Esophagus squamous epithelium (tissue), 5 donors: ENCODE data around the gene YAE1. TPM values are rescaled to one million over a fixed set of nuclear protein-coding genes. Genes with fewer than 3 reads are reported as not detected.

Experiments used
- DNase-seq: peaks from one replicate; lab custom pipeline; 2025; lab: John Stamatoyannopoulos, UW
- H3K27ac ChIP-seq, 4 donors: fragments of 200-600 bp; sonication (generic); one replicate each; pipeline ENCODE4 v1.5.1; 2016 to 2019; ENCODE audit warnings: mild to moderate bottlenecking in 1 of 4
- H3K27me3 ChIP-seq, 4 donors: fragments of 200-600 bp; sonication (generic); 1 replicate in 3 of 4; 2 replicates in 1 of 4; pipeline versions ENCODE4 v1.5.1 to v1.6.0; 2017 to 2021; ENCODE audit warnings: antibody characterized with exemption in 1 of 4
- H3K36me3 ChIP-seq, 3 donors: fragments of 200-600 bp; sonication (generic); one replicate each; pipeline ENCODE4 v1.5.1; 2016 to 2019
- H3K4me1 ChIP-seq, 3 donors: fragments of 200-600 bp; sonication (generic); one replicate each; pipeline ENCODE4 v1.5.1; 2017 to 2019
- H3K4me3 ChIP-seq, 4 donors: fragments of 200-600 bp; sonication (generic); 1 replicate in 3 of 4; 2 replicates in 1 of 4; pipeline ENCODE4 v1.5.1; 2016 to 2019; ENCODE audit warnings: mild to moderate bottlenecking in 2 of 4, moderate library complexity in 1 of 4
- H3K9me3 ChIP-seq, 3 donors: fragments of 200-600 bp; sonication (generic); one replicate each; pipeline ENCODE4 v1.5.1; 2016 to 2019
- CTCF ChIP-seq, 6 experiments: fragments of 450-650 bp in 4 of 6; fragments of 200-600 bp in 2 of 6; sonication (generic) in 2 of 6; IDR thresholded peaks; one replicate each; pipeline ENCODE4 v1.5.1; 2016 to 2019; ENCODE audit warnings: antibody characterized with exemption in 6 of 6, mild to moderate bottlenecking in 4 of 6, moderate library complexity in 4 of 6
- POLR2A ChIP-seq, 4 donors: fragments of 450-650 bp; IDR thresholded peaks; one replicate each; pipeline ENCODE4 v1.6.1; 2017; ENCODE audit warnings: antibody characterized with exemption in 4 of 4, mild to moderate bottlenecking in 4 of 4, moderate library complexity in 3 of 4
- WGBS, 2 donors: methylation state at CpG; one replicate each; pipeline ENCODE4 v1.1.5; 2018; 5-methylcytosine and 5-hydroxymethylcytosine counted together
- intact Hi-C: fragments of 100-400 bp; cut with DNase I; formaldehyde crosslinking; loops from one replicate; pipeline ENCODE4 v1.15.0; 2022
- total RNA-seq, 4 donors: library from RNA; depleted of rRNA; stranded (reverse); fragments of >200 nt; gene quantifications; one replicate each; pipeline ENCODE4 v1.1.0, GENCODE V29; 2016
- donor health status: DM: yes; HTN: yes; CAD: no.

Gene YAE1
- total RNA-seq, result 10 to 100 TPM in 3 of 4 donors, 1 to 10 TPM in 1; 3.6 to 23.1 (median 14.6) TPM

- WGBS, 2 donors, result 1% methylated on average over 30 to 39 of the region's 64 CpGs
- TF ChIP-seq CTCF (IDR thresholded peaks at IDR 0.05), result no peak
- peak in 2 of 4 donors; percentile 42 to 57 for TF ChIP-seq POLR2A (IDR thresholded peaks at IDR 0.05)
Observed at GRCh38 chr7:39566023-39566921, at the start of gene YAE1. YAE1 (plus strand) TSS chr7:39566404; CDS start chr7:39566419, 15 bp downstream.

GRCh38 chr7:39516498-39516897 lies 49.7 kb upstream of the YAE1 start:
- TF ChIP-seq POLR2A (IDR thresholded peaks at IDR 0.05) (no peak), CTCF (IDR thresholded peaks at IDR 0.05) (no peak)
- intact Hi-C loops, result no loop called here
- Histone ChIP-seq H3K36me3 (no peaks in the 10 kb centered on the region), H3K27me3 (no peaks in the 10 kb centered on the region), H3K4me3 (no peak overlapping the region), H3K27ac (no peak overlapping the region), H3K4me1 (peaks cover 0 to 6% (median 0%) of the 10 kb centered on the region in 3 donors), H3K9me3 (no peaks in the 10 kb centered on the region)
- no peak for DNase-seq
- 43 to 56% methylated on average over 7 of the region's 7 CpGs for WGBS, 2 donors

More at GRCh38 chr7:39566023-39566921, at the start of gene YAE1:
- Histone ChIP-seq H3K27me3 (no peaks in the 10 kb centered on the region), H3K4me1 (peaks cover 0 to 22% (median 10%) of the 10 kb centered on the region in 3 donors), H3K27ac (peak within 1 kb of the TSS; percentile 78 to 87 (median 85)), H3K9me3 (no peaks in the 10 kb centered on the region), H3K4me3 (peak within 1 kb of the TSS; percentile 66 to 89 (median 78)), H3K36me3 (peaks cover 0 to 15% (median 0%) of the 10 kb centered on the region in 3 donors)
- intact Hi-C loops, result no loop called here
- peak; percentile 5 for DNase-seq

GRCh38 chr7:39517240-39517639 lies 49.0 kb upstream of the YAE1 start:
- Histone ChIP-seq H3K27ac (no peak overlapping the region), H3K9me3 (no peaks in the 10 kb centered on the region), H3K4me1 (peaks cover 0 to 6% (median 0%) of the 10 kb centered on the region in 3 donors), H3K27me3 (no peaks in the 10 kb centered on the region), H3K36me3 (no peaks in the 10 kb centered on the region), H3K4me3 (no peak overlapping the region)
- WGBS, 2 donors, result 68 to 70% methylated on average over 3 of the region's 3 CpGs
- TF ChIP-seq POLR2A (IDR thresholded peaks at IDR 0.05) (no peak), CTCF (IDR thresholded peaks at IDR 0.05) (no peak)
- no peak for DNase-seq
- intact Hi-C loops, result no loop called here

- TF ChIP-seq CTCF (IDR thresholded peaks at IDR 0.05) (no peak), POLR2A (IDR thresholded peaks at IDR 0.05) (no peak)
- 71 to 89% methylated on average over 1 of the region's 1 CpG for WGBS, 2 donors
Observed at GRCh38 chr7:39525926-39526325, 40.3 kb upstream of the YAE1 start.

GRCh38 chr7:39526666-39527065 lies 39.5 kb upstream of the YAE1 start:
- intact Hi-C loops, result no loop called here
- H3K4me3 ChIP-seq, result no peak overlapping the region

More at GRCh38 chr7:39525926-39526325, 40.3 kb upstream of the YAE1 start:
- no peak overlapping the region for H3K4me3 ChIP-seq
- peaks cover 0 to 15% (median 0%) of the 10 kb centered on the region in 4 donors for H3K27me3 ChIP-seq
- no peaks in the 10 kb centered on the region for H3K9me3 ChIP-seq
- no peak for DNase-seq
- H3K4me1 ChIP-seq, result peaks cover 0 to 3% (median 0%) of the 10 kb centered on the region in 3 donors
- intact Hi-C loops, result no loop called here
- no peaks in the 10 kb centered on the region for H3K36me3 ChIP-seq
- no peak overlapping the region for H3K27ac ChIP-seq

More at GRCh38 chr7:39526666-39527065, 39.5 kb upstream of the YAE1 start:
- Histone ChIP-seq H3K27ac (no peak overlapping the region), H3K9me3 (no peaks in the 10 kb centered on the region), H3K4me1 (peaks cover 0 to 9% (median 0%) of the 10 kb centered on the region in 3 donors), H3K27me3 (peaks cover 0 to 19% (median 0%) of the 10 kb centered on the region in 4 donors), H3K36me3 (no peaks in the 10 kb centered on the region)
- no peak for TF ChIP-seq CTCF (IDR thresholded peaks at IDR 0.05)
- DNase-seq, result no peak
